Chondrocyte (in vitro differentiated cells): ENCODE results near the gene BRWD1. TPM values are rescaled to one million over a fixed set of nuclear protein-coding genes. Genes with fewer than 3 reads are reported as not detected.

Experiments
- DNase-seq: peaks from one replicate; pipeline ENCODE4 v3.0.0; 2021; ENCODE audit warnings: mixed read lengths, low spot score
- H3K27ac Mint-ChIP-seq: one replicate; pipeline ENCODE4 v1.8.0; 2021; ENCODE audit warnings: mild to moderate bottlenecking, moderate library complexity, mixed read lengths; ENCODE audit not compliant: unreplicated experiment
- H3K27me3 Mint-ChIP-seq: 2 replicates; pipeline ENCODE4 v1.8.0; 2021; ENCODE audit warnings: low read depth, mixed read lengths
- H3K36me3 Mint-ChIP-seq: 2 replicates; pipeline ENCODE4 v1.8.0; 2021; ENCODE audit warnings: low read depth, mixed read lengths
- H3K4me1 Mint-ChIP-seq: 2 replicates; pipeline ENCODE4 v1.8.0; 2021; ENCODE audit warnings: low read depth, mild to moderate bottlenecking, mixed read lengths
- H3K4me3 Mint-ChIP-seq: one replicate; pipeline ENCODE4 v1.8.0; 2021; ENCODE audit warnings: mild to moderate bottlenecking, moderate library complexity, mixed read lengths; ENCODE audit not compliant: unreplicated experiment
- H3K9me3 Mint-ChIP-seq: 2 replicates; pipeline ENCODE4 v1.8.0; 2021; ENCODE audit warnings: low read depth, mixed read lengths
- total RNA-seq: library from RNA; stranded (reverse); gene quantifications from 3 replicates; pipeline ENCODE4 v1.2.1, GENCODE V29; 2021
- TF ChIP-seq, protein P1 (sequence below): fragments of 200-600 bp; sonication (generic); IDR thresholded peaks from 2 replicates; pipeline ENCODE4 v1.5.0; 2021; ENCODE audit warnings: antibody characterized with exemption, mild to moderate bottlenecking, moderate library complexity

BRWD1 gene
- total RNA-seq, 1 donor from 2014 or later = 26.5 TPM

- H3K27me3 Mint-ChIP-seq = no peaks in the 10 kb centered on the region
- no peak for DNase-seq
- H3K9me3 Mint-ChIP-seq = no peaks in the 10 kb centered on the region
- no peak overlapping the region for H3K27ac Mint-ChIP-seq
- no peak overlapping the region for H3K4me3 Mint-ChIP-seq
- H3K4me1 Mint-ChIP-seq = peaks cover 28% of the 10 kb centered on the region
- TF ChIP-seq, protein P1, sequence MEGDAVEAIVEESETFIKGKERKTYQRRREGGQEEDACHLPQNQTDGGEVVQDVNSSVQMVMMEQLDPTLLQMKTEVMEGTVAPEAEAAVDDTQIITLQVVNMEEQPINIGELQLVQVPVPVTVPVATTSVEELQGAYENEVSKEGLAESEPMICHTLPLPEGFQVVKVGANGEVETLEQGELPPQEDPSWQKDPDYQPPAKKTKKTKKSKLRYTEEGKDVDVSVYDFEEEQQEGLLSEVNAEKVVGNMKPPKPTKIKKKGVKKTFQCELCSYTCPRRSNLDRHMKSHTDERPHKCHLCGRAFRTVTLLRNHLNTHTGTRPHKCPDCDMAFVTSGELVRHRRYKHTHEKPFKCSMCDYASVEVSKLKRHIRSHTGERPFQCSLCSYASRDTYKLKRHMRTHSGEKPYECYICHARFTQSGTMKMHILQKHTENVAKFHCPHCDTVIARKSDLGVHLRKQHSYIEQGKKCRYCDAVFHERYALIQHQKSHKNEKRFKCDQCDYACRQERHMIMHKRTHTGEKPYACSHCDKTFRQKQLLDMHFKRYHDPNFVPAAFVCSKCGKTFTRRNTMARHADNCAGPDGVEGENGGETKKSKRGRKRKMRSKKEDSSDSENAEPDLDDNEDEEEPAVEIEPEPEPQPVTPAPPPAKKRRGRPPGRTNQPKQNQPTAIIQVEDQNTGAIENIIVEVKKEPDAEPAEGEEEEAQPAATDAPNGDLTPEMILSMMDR = no peak
- H3K36me3 Mint-ChIP-seq = peaks cover 7% of the 10 kb centered on the region
Measured at GRCh38 chr21:39311164-39311563, 2.3 kb downstream of the BRWD1 start.

- Mint-ChIP-seq H3K27me3 (no peaks in the 10 kb centered on the region), H3K4me3 (no peak overlapping the region), H3K4me1 (peaks cover 22% of the 10 kb centered on the region), H3K27ac (no peak overlapping the region), H3K36me3 (peaks cover 12% of the 10 kb centered on the region), H3K9me3 (no peaks in the 10 kb centered on the region)
- TF ChIP-seq, protein P1 = no peak
- DNase-seq = no peak
Measured at GRCh38 chr21:39307466-39307865, 6.0 kb downstream of the BRWD1 start.

DNA sequence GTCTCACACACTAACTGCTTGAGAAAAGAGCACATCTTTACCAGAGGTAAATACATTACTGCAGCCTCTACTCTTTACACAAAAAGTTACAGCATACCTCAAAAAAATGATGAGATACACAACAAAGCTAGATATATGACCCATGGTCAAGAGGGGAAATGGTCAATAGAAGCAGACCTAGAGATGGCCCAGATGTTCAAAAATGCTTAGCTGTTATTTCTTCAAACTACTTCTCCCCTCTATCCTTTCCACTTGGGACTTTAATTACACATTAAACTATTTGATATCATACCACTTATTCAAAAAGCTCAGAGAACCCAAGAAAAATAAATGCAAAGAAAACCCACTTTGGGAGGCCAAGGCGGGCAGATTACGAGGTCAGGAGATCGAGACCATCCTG lies 12.8 kb downstream of the BRWD1 start:
- Mint-ChIP-seq H3K4me3 (no peak overlapping the region), H3K4me1 (no peaks in the 10 kb centered on the region), H3K27me3 (no peaks in the 10 kb centered on the region), H3K36me3 (peaks cover 18% of the 10 kb centered on the region), H3K27ac (no peak overlapping the region), H3K9me3 (peaks cover 7% of the 10 kb centered on the region)
- TF ChIP-seq, protein P1 = no peak
- no peak for DNase-seq

GRCh38 chr21:39296891-39297290 lies 16.5 kb downstream of the BRWD1 start:
- no peak overlapping the region for H3K27ac Mint-ChIP-seq
- no peak overlapping the region for H3K4me3 Mint-ChIP-seq
- TF ChIP-seq, protein P1 = no peak
- DNase-seq = no peak
- H3K4me1 Mint-ChIP-seq = no peaks in the 10 kb centered on the region
- H3K36me3 Mint-ChIP-seq = peaks cover 33% of the 10 kb centered on the region
- no peaks in the 10 kb centered on the region for H3K27me3 Mint-ChIP-seq
- peaks cover 7% of the 10 kb centered on the region for H3K9me3 Mint-ChIP-seq

GRCh38 chr21:39288987-39289386 lies 24.4 kb downstream of the BRWD1 start:
- DNase-seq = no peak
- H3K27me3 Mint-ChIP-seq = no peaks in the 10 kb centered on the region
- H3K4me1 Mint-ChIP-seq = peaks cover 9% of the 10 kb centered on the region
- no peak overlapping the region for H3K4me3 Mint-ChIP-seq
- peaks cover 47% of the 10 kb centered on the region for H3K36me3 Mint-ChIP-seq
- TF ChIP-seq, protein P1 = no peak
- no peak overlapping the region for H3K27ac Mint-ChIP-seq
- H3K9me3 Mint-ChIP-seq = peaks cover 2% of the 10 kb centered on the region
